MM.1S (cell line): ENCODE data around the gene RAB3D.
"Not testable (repeated sequence)": the region's sequence is repeated elsewhere in the genome, so short reads cannot be mapped to it uniquely, and the experiment has no call there.

ENCODE experiments used
- DNase-seq: peaks from one replicate; pipeline ENCODE4 v3.0.0-alpha.2; 2015
- H2AFZ ChIP-seq: fragments of 300-600 bp; sonication (generic); 2 replicates; pipeline ENCODE4 v1.6.0; 2016; ENCODE audit warnings: antibody characterized with exemption, low read length
- H3F3A ChIP-seq: fragments of 300-600 bp; sonication (generic); 2 replicates; pipeline ENCODE4 v1.6.1; 2016; ENCODE audit warnings: mild to moderate bottlenecking, antibody characterized with exemption, low read length, moderate library complexity, mixed read lengths; ENCODE audit not compliant: insufficient read depth
- H3K27ac ChIP-seq: fragments of 300-600 bp; sonication (generic); 2 replicates; pipeline ENCODE4 v1.5.1; 2016; ENCODE audit warnings: mild to moderate bottlenecking, low read length
- H3K27me3 ChIP-seq: fragments of 300-600 bp; sonication (generic); replicated peaks from 2 replicates; pipeline ENCODE4 v1.6.0; 2016; ENCODE audit warnings: low read length; ENCODE audit not compliant: insufficient read depth
- H3K36me3 ChIP-seq: fragments of 300-600 bp; sonication (generic); replicated peaks from 2 replicates; pipeline ENCODE4 v1.6.1; 2016; ENCODE audit warnings: mild to moderate bottlenecking, low read length, mixed read lengths; ENCODE audit not compliant: insufficient read depth
- H3K4me1 ChIP-seq: fragments of 300-600 bp; sonication (generic); 2 replicates; pipeline ENCODE4 v1.6.1; 2016; ENCODE audit warnings: low read length, mixed read lengths
- H3K4me2 ChIP-seq: fragments of 300-600 bp; sonication (generic); 2 replicates; pipeline ENCODE4 v1.6.0; 2016; ENCODE audit warnings: low read depth, low read length
- H3K4me3 ChIP-seq: fragments of 300-600 bp; sonication (generic); 2 replicates; pipeline ENCODE4 v1.5.1; 2016; ENCODE audit warnings: low read length, mixed read lengths
- H3K79me2 ChIP-seq: fragments of 300-600 bp; sonication (generic); 2 replicates; pipeline ENCODE4 v1.6.1; 2016; ENCODE audit warnings: mixed run types, low read length, mixed read lengths
- H3K9ac ChIP-seq: fragments of 300-600 bp; sonication (generic); 2 replicates; pipeline ENCODE4 v1.6.1; 2016; ENCODE audit warnings: low read length, mixed read lengths
- H3K9me2 ChIP-seq: fragments of 300-600 bp; sonication (generic); replicated peaks from 2 replicates; pipeline ENCODE4 v1.6.1; 2016; ENCODE audit warnings: mild to moderate bottlenecking, low read length, mixed read lengths; ENCODE audit not compliant: insufficient read depth
- H3K9me3 ChIP-seq: fragments of 300-600 bp; sonication (generic); replicated peaks from 2 replicates; pipeline ENCODE4 v1.6.1; 2016; ENCODE audit warnings: mild to moderate bottlenecking, low read length, mixed read lengths; ENCODE audit not compliant: insufficient read depth
- H4K20me1 ChIP-seq: fragments of 300-600 bp; sonication (generic); 2 replicates; pipeline ENCODE4 v1.6.1; 2016; ENCODE audit warnings: mild to moderate bottlenecking, low read length, moderate library complexity, mixed read lengths; ENCODE audit not compliant: insufficient read depth
- CTCF ChIP-seq: fragments of 300-600 bp; sonication (generic); IDR thresholded peaks from 2 replicates; pipeline ENCODE4 v1.5.1; 2016; ENCODE audit warnings: antibody characterized with exemption, low read length, mixed read lengths
- EZH2 ChIP-seq: fragments of 300-600 bp; sonication (generic); optimal IDR thresholded peaks from 2 replicates; pipeline ENCODE3; 2017; ENCODE audit warnings: low read depth, mild to moderate bottlenecking, antibody characterized with exemption, low read length, mixed read lengths
- EZH2phosphoT487 ChIP-seq: fragments of 300-600 bp; sonication (generic); IDR thresholded peaks from 2 replicates; pipeline ENCODE4 v1.6.1; 2018; ENCODE audit warnings: antibody characterized with exemption, low read length

The RAB3D gene

GRCh38 chr19:11379857-11380350 is 40.4 kb upstream of the RAB3D start:
- Histone ChIP-seq H3K9me3 (no peaks in the 10 kb centered on the region), H3K9me2 (no peaks in the 10 kb centered on the region), H3K27me3 (peaks cover 21% of the 10 kb centered on the region), H4K20me1 (no peaks in the 10 kb centered on the region), H3K36me3 (no peaks in the 10 kb centered on the region), H3K4me1 (peaks cover 30% of the 10 kb centered on the region), H2AFZ (peak overlapping the region; percentile 93), H3F3A (peaks cover 20% of the 10 kb centered on the region; the same call in 1 of the 2 replicates), H3K27ac (peak overlapping the region; percentile 92; the same call in 1 of the 2 replicates), H3K9ac (peak overlapping the region; percentile 80; the same call in 1 of the 2 replicates), H3K4me2 (peak overlapping the region; percentile 79), H3K79me2 (peaks cover 12% of the 10 kb centered on the region), H3K4me3 (peak overlapping the region; percentile 88)
- DNase-seq: no peak
- no peak for TF ChIP-seq CTCF
- TF ChIP-seq EZH2phosphoT487: no peak
- TF ChIP-seq EZH2: no peak

GRCh38 chr19:11379269-11379845 is 39.9 kb upstream of the RAB3D start:
- not testable (repeated sequence) for DNase-seq, H3K9me3 ChIP-seq, H3K36me3 ChIP-seq, H3K4me3 ChIP-seq, H3K4me2 ChIP-seq, H4K20me1 ChIP-seq, H2AFZ ChIP-seq, H3K27ac ChIP-seq, H3K9ac ChIP-seq, H3K9me2 ChIP-seq
- peaks cover 17% of the 10 kb centered on the region for H3K27me3 ChIP-seq
- H3K79me2 ChIP-seq: peaks cover 12% of the 10 kb centered on the region
- peaks cover 30% of the 10 kb centered on the region for H3K4me1 ChIP-seq
- peaks cover 20% of the 10 kb centered on the region; the same call in 1 of the 2 replicates for H3F3A ChIP-seq

GRCh38 chr19:11378319-11379189 is 39.1 kb upstream of the RAB3D start:
- Histone ChIP-seq H3K27ac (no peak overlapping the region), H3F3A (peaks cover 20% of the 10 kb centered on the region; the same call in 1 of the 2 replicates), H3K9ac (no peak overlapping the region), H4K20me1 (no peaks in the 10 kb centered on the region), H3K27me3 (peaks cover 9% of the 10 kb centered on the region), H3K9me3 (no peaks in the 10 kb centered on the region), H3K4me3 (no peak overlapping the region), H3K4me1 (peaks cover 30% of the 10 kb centered on the region), H3K9me2 (no peaks in the 10 kb centered on the region), H3K36me3 (no peaks in the 10 kb centered on the region), H2AFZ (no peak overlapping the region), H3K79me2 (peaks cover 16% of the 10 kb centered on the region), H3K4me2 (no peak overlapping the region)
- no peak for TF ChIP-seq EZH2
- no peak for TF ChIP-seq EZH2phosphoT487
- TF ChIP-seq CTCF: peak; percentile 46
- no peak for DNase-seq
